Body of pancreas (tissue), 4 donors: ENCODE results near the gene SH3PXD2A. TPM values are rescaled to one million over a fixed set of nuclear protein-coding genes. Genes with fewer than 3 reads are reported as not detected.

ENCODE experiments used
- ATAC-seq: fragments of 150-250 bp; one replicate; pipeline ENCODE4 v1.9.1; 2016
- DNase-seq, 4 donors: peaks; one replicate each; pipeline ENCODE4 v3.0.0-alpha.2; 2019
- H3K27ac ChIP-seq, 4 donors: fragments of 200-600 bp; sonication (generic); 1 replicate in 3 of 4; 2 replicates in 1 of 4; pipeline versions ENCODE4 v1.5.1 to v1.6.1; 2016 to 2019; ENCODE audit warnings: mild to moderate bottlenecking in 1 of 4, mixed read lengths in 1 of 4, moderate library complexity in 1 of 4
- H3K27me3 ChIP-seq, 2 donors: fragments of 200-600 bp; sonication (generic); one replicate each; pipeline ENCODE4 v1.6.0; 2016; ENCODE audit warnings: mild to moderate bottlenecking in 1 of 2
- H3K36me3 ChIP-seq, 2 donors: fragments of 200-600 bp; sonication (generic); replicated peaks in 1 of 2; 2 replicates each; pipeline ENCODE4 v1.5.1; 2016; ENCODE audit warnings: low read depth in 2 of 2; ENCODE audit not compliant: insufficient read depth in 1 of 2
- H3K4me1 ChIP-seq: fragments of 200-600 bp; sonication (generic); one replicate; pipeline ENCODE4 v1.6.0; 2016
- H3K4me3 ChIP-seq, 2 donors: fragments of 200-600 bp; sonication (generic); 1 replicate in 1 of 2; 2 replicates in 1 of 2; pipeline ENCODE4 v1.5.1; 2016 to 2019
- H3K9me3 ChIP-seq, 3 donors: fragments of 200-600 bp; sonication (generic); 1 replicate in 2 of 3; 2 replicates in 1 of 3; pipeline ENCODE4 v1.5.1; 2016
- CTCF ChIP-seq, 7 experiments: fragments of 450-650 bp in 4 of 7; fragments of 200-600 bp in 3 of 7; sonication (generic) in 3 of 7; IDR thresholded peaks; one replicate each; pipeline ENCODE4 v1.5.1; 2016 to 2019; ENCODE audit warnings: antibody characterized with exemption in 7 of 7
- POLR2A ChIP-seq, 3 donors: fragments of 450-650 bp; IDR thresholded peaks; one replicate each; pipeline ENCODE4 v1.6.1; 2016; ENCODE audit warnings: antibody characterized with exemption in 3 of 3, mild to moderate bottlenecking in 2 of 3
- WGBS, 2 donors: methylation state at CpG; one replicate each; pipeline ENCODE4 v1.1.5; 2017; 5-methylcytosine and 5-hydroxymethylcytosine counted together
- intact Hi-C: fragments of 100-400 bp; cut with DNase I; formaldehyde crosslinking; loops from one replicate; pipeline ENCODE4 v1.15.1; 2023
- total RNA-seq, 2 donors: library from RNA; depleted of rRNA; stranded (reverse); fragments of >200 nt; gene quantifications; one replicate each; pipeline ENCODE4 v1.1.0, GENCODE V29; 2016

The SH3PXD2A gene
- total RNA-seq, 2 donors from 2014 or later = 7.3 to 9.9 TPM

GRCh38 chr10:103855852-103856796, 748 bp upstream of the SH3PXD2A start:
- Histone ChIP-seq H3K4me3 (peak overlapping the region in 1 of 2 donors; percentile 19), H3K27ac (peak overlapping the region; percentile 40 to 78 (median 66)), H3K27me3 (no peaks in the 10 kb centered on the region), H3K4me1 (peaks cover 57% of the 10 kb centered on the region), H3K36me3 (no peaks in the 10 kb centered on the region), H3K9me3 (no peaks in the 10 kb centered on the region)
- 19 to 34% methylated on average over 26 to 34 of the region's 34 CpGs for WGBS, 2 donors
- ATAC-seq (peak; percentile 7), DNase-seq (no peak)
- intact Hi-C loops = loop anchor here (5.0 kb wide), 1 partner anchor 144 kb away; no protein-coding TSS in a partner anchor
- TF ChIP-seq CTCF (IDR thresholded peaks at IDR 0.05) (no peak), POLR2A (IDR thresholded peaks at IDR 0.05) (no peak)

DNA sequence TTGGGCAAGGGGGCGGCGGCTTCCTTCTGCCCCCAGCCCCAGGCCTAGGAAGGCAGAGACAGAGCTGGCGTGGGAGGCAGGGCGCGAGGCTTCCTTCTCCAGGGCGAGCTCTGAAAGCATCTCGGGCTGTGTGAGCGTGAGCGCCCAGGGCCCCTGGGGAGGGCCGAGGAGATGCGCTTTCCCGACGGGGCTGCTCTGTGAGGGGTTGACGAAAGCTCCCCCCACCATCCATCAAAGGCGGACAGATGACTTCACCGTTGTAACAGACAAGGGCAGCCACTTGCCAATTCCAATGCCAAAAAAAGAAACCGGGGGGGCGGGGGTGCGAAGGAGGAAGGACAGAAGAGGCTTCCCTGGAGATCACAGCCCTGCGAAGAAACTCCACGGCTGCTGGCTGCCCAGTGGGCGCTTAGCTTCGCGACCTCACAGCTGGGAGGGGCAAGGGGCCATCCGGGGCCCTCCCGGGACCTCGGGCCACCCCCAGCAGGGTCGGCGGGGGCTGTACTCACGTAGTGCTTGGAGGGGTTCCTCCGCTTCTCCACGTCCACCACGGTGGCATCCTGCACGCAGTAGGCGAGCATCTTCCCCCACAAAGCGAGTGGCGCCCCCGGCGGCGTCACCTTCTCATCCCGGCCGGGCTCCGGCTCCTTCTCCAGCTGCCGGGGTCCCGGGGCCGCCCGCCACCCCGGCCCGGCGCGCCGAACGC, 537 bp downstream of the SH3PXD2A start:
- intact Hi-C loops = loop anchor here (5.0 kb wide), 1 partner anchor 143 kb away; no protein-coding TSS in a partner anchor
- no peaks in the 10 kb centered on the region for H3K36me3 ChIP-seq
- no peaks in the 10 kb centered on the region for H3K27me3 ChIP-seq
- H3K4me3 ChIP-seq = peak overlapping the region in 1 of 2 donors; percentile 24
- TF ChIP-seq POLR2A (IDR thresholded peaks at IDR 0.05) = no peak
- peak in 3 of 7 experiments; percentile 9 to 17 (median 17) for TF ChIP-seq CTCF (IDR thresholded peaks at IDR 0.05)
- WGBS, 2 donors = 2 to 4% methylated on average over 33 to 45 of the region's 53 CpGs
- DNase-seq (no peak), ATAC-seq (peak; percentile 29)
- no peaks in the 10 kb centered on the region for H3K9me3 ChIP-seq
- H3K27ac ChIP-seq = peak overlapping the region; percentile 36 to 78 (median 66)
- peaks cover 68% of the 10 kb centered on the region for H3K4me1 ChIP-seq

GRCh38 chr10:103854265-103854685, 1.1 kb downstream of the SH3PXD2A start:
- ATAC-seq (peak; percentile 1), DNase-seq (no peak)
- Histone ChIP-seq H3K27me3 (no peaks in the 10 kb centered on the region), H3K27ac (peak overlapping the region in 3 of 4 donors; percentile 60 to 78 (median 72)), H3K4me3 (no peak overlapping the region), H3K4me1 (peaks cover 70% of the 10 kb centered on the region), H3K36me3 (no peaks in the 10 kb centered on the region), H3K9me3 (no peaks in the 10 kb centered on the region)
- intact Hi-C loops = no loop called here
- 17 to 19% methylated on average over 13 of the region's 13 CpGs for WGBS, 2 donors
- TF ChIP-seq CTCF (IDR thresholded peaks at IDR 0.05) (no peak), POLR2A (IDR thresholded peaks at IDR 0.05) (no peak)

GRCh38 chr10:103853428-103854264, 1.7 kb downstream of the SH3PXD2A start:
- H3K9me3 ChIP-seq = no peaks in the 10 kb centered on the region
- ATAC-seq (no peak), DNase-seq (no peak)
- H3K4me3 ChIP-seq = no peak overlapping the region
- WGBS, 2 donors = 37 to 45% methylated on average over 8 to 9 of the region's 9 CpGs
- TF ChIP-seq CTCF (IDR thresholded peaks at IDR 0.05) (no peak), POLR2A (IDR thresholded peaks at IDR 0.05) (no peak)
- H3K36me3 ChIP-seq = no peaks in the 10 kb centered on the region
- no peaks in the 10 kb centered on the region for H3K27me3 ChIP-seq
- intact Hi-C loops = no loop called here
- peaks cover 63% of the 10 kb centered on the region for H3K4me1 ChIP-seq
- H3K27ac ChIP-seq = peak overlapping the region in 3 of 4 donors; percentile 60 to 78 (median 72)
